ENCODE results near the gene KRT27.

The KRT27 gene

DNA sequence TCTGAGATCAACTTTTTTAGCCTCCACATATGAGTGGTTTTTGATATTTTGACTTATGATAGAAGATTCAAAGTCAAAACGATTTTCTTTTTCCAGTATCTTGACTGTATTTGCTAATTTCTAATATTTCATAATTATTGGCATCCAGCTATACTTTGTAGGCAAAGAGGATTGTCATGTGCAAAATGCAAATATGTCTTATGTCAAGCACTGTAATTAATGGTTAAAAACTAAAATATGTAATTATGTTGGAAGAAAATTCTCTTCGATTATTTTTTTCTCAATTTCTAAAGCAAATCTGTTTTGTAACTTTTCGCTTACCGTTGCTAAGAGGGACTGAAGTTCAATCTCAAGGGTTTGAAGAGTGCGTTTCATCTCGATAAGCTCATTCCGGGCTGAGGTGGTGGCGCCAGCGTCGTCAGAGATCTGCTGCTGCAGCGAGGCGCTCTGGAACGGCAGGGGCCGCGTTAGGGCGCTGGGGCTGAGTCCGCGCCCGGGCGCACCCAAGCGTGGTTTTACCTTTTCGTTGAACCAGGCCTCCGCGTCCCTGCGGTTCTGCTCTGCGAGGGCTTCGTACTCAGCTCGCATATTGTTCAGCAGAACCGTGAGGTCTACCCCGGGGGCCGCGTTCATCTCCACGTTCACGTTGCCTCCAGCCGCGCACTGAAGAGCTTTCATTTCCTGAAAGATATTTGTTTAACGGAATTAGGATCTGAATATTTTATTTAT, 3.0 kb downstream of the KRT27 start:
- no peaks in the 10 kb centered on the region for H3K36me3 ChIP-seq (ENCODE audit: insufficient read depth, low read depth, low read length)
- H3K27me3 ChIP-seq (ENCODE audit: insufficient read depth, low read length) = peaks cover 19% of the 10 kb centered on the region
- H3K9me3 ChIP-seq (ENCODE audit: insufficient read depth, low read depth, low read length) = no peaks in the 10 kb centered on the region
- H3K27ac ChIP-seq (ENCODE audit: low read length) = no peak overlapping the region
- H3K9ac ChIP-seq (ENCODE audit: low read depth, low read length) = no peak overlapping the region
- no peaks in the 10 kb centered on the region for H3K4me1 ChIP-seq (ENCODE audit: insufficient read depth, low read length)
- no peak overlapping the region for H3K4me3 ChIP-seq (ENCODE audit: low read length)

DNA sequence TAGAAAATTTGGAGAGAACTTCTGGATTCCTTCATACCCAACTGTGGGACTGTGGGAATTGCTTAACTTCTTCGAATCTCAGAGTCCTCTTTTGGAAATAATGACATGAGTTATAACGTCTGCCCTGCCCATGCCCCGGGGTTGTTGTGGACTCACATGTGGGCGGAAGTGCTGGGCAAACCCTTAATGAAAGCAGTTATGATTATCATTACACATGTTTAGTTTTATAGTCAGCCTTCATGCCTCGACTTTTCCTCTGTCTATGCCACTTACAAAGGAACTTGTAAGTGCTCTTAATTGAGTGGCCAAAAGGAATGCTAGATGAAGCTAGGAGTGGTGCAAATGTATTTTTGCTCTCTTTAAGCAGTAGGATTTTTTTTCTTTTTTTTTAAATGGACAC, 3.9 kb downstream of the KRT27 start:
- Histone ChIP-seq H3K27me3 (ENCODE audit: insufficient read depth, low read length) (peaks cover 19% of the 10 kb centered on the region), H3K4me3 (ENCODE audit: low read length) (no peak overlapping the region), H3K27ac (ENCODE audit: low read length) (no peak overlapping the region), H3K9me3 (ENCODE audit: insufficient read depth, low read depth, low read length) (no peaks in the 10 kb centered on the region), H3K4me1 (ENCODE audit: insufficient read depth, low read length) (no peaks in the 10 kb centered on the region), H3K9ac (ENCODE audit: low read depth, low read length) (no peak overlapping the region), H3K36me3 (ENCODE audit: insufficient read depth, low read depth, low read length) (no peaks in the 10 kb centered on the region)

DNA sequence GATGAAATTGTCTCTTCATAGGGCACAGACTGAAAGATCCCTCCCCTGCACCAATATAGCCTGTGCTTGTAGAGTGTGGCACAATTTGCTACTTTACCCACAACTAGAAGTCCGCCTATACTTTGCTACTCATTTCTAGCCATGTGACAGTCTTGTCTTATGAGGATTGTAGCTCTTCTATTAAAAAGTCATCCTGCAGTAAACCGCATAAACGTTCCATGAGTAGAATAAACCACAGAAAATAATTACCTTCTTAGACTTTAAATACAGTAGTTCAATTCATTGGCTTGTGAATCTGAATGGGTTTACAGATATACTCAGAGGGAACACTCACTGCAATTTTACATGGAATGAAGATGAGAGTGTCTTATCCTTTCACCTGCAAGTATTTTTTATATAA, 4.4 kb downstream of the KRT27 start:
- H3K4me3 ChIP-seq (ENCODE audit: low read length) = no peak overlapping the region
- H3K27me3 ChIP-seq (ENCODE audit: insufficient read depth, low read length) = peaks cover 19% of the 10 kb centered on the region
- H3K4me1 ChIP-seq (ENCODE audit: insufficient read depth, low read length) = no peaks in the 10 kb centered on the region
- H3K9ac ChIP-seq (ENCODE audit: low read depth, low read length) = no peak overlapping the region
- H3K27ac ChIP-seq (ENCODE audit: low read length) = no peak overlapping the region
- no peaks in the 10 kb centered on the region for H3K36me3 ChIP-seq (ENCODE audit: insufficient read depth, low read depth, low read length)
- H3K9me3 ChIP-seq (ENCODE audit: insufficient read depth, low read depth, low read length) = no peaks in the 10 kb centered on the region

DNA sequence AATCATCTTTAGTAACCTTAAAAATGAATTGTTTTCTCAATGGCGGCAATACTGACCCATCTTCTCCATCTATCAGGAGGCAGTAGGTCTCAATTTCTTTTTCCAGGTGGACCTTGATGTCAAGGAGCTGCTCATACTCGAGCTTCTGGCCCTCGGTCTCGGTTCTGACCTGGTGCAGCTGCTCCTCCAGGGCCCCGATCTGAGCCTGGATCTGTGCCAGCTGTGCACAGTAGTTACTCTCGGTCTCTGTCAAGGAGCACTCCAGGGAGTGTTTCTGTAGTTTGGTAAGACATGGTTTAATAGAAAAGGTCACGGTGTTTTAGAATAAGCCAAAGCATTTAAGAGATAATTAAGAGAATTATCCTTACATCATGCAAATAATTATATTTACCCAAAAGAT, 4.9 kb downstream of the KRT27 start:
- peaks cover 19% of the 10 kb centered on the region for H3K27me3 ChIP-seq (ENCODE audit: insufficient read depth, low read length)
- no peak overlapping the region for H3K4me3 ChIP-seq (ENCODE audit: low read length)
- H3K9ac ChIP-seq (ENCODE audit: low read depth, low read length) = no peak overlapping the region
- no peak overlapping the region for H3K27ac ChIP-seq (ENCODE audit: low read length)
- H3K36me3 ChIP-seq (ENCODE audit: insufficient read depth, low read depth, low read length) = no peaks in the 10 kb centered on the region
- no peaks in the 10 kb centered on the region for H3K9me3 ChIP-seq (ENCODE audit: insufficient read depth, low read depth, low read length)
- H3K4me1 ChIP-seq (ENCODE audit: insufficient read depth, low read length) = no peaks in the 10 kb centered on the region

- no peak overlapping the region for H3K4me3 ChIP-seq (ENCODE audit: low read length)
- H3K27me3 ChIP-seq (ENCODE audit: insufficient read depth, low read length) = peaks cover 19% of the 10 kb centered on the region
- H3K9me3 ChIP-seq (ENCODE audit: insufficient read depth, low read depth, low read length) = no peaks in the 10 kb centered on the region
- no peaks in the 10 kb centered on the region for H3K36me3 ChIP-seq (ENCODE audit: insufficient read depth, low read depth, low read length)
- H3K4me1 ChIP-seq (ENCODE audit: insufficient read depth, low read length) = no peaks in the 10 kb centered on the region
- H3K9ac ChIP-seq (ENCODE audit: low read depth, low read length) = no peak overlapping the region
- H3K27ac ChIP-seq (ENCODE audit: low read length) = no peak overlapping the region
These were observed 6.4 kb downstream of the KRT27 start for GRCh38 chr17:40775945-40776344.

DNA sequence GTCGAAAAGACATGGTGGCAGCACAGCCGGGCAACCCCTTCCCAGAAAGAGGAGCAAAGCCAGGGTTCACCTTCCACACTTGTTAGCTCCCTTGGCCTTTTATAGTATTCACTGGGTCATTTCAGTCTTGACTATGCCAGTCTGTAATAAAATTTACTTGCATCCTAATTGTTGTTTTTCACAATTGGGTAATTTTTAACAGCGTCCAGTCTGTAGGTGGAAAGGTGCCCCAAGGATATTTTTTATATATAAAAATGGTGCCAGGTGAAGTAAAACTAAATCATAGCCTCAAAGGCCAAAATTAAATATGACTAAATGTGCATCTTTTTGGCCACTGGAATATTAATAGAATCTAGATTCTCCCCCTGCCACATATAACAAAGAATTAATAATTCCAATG, 10.2 kb downstream of the KRT27 start, which contains the start of gene KRT26:
KRT26 (minus strand) TSS at position 101 of the 400 bp plus-strand sequence; CDS start at position 13, 88 bp downstream.
- Histone ChIP-seq H3K27ac (ENCODE audit: low read length) (no peak within 1 kb of the TSS), H3K9me3 (ENCODE audit: insufficient read depth, low read depth, low read length) (no peaks in the 10 kb centered on the region), H3K27me3 (ENCODE audit: insufficient read depth, low read length) (no peaks in the 10 kb centered on the region; the same call in 1 of the 2 replicates), H3K36me3 (ENCODE audit: insufficient read depth, low read depth, low read length) (no peaks in the 10 kb centered on the region), H3K9ac (ENCODE audit: low read depth, low read length) (no peak within 1 kb of the TSS), H3K4me1 (ENCODE audit: insufficient read depth, low read length) (no peaks in the 10 kb centered on the region), H3K4me3 (ENCODE audit: low read length) (no peak within 1 kb of the TSS)

GRCh38 chr17:40765657-40766056, 16.7 kb downstream of the KRT27 start:
- Histone ChIP-seq H3K36me3 (ENCODE audit: insufficient read depth, low read depth, low read length) (no peaks in the 10 kb centered on the region), H3K4me3 (ENCODE audit: low read length) (no peak overlapping the region), H3K27me3 (ENCODE audit: insufficient read depth, low read length) (no peaks in the 10 kb centered on the region), H3K4me1 (ENCODE audit: insufficient read depth, low read length) (no peaks in the 10 kb centered on the region), H3K9me3 (ENCODE audit: insufficient read depth, low read depth, low read length) (peaks cover 36% of the 10 kb centered on the region; the same call in 1 of the 2 replicates), H3K27ac (ENCODE audit: low read length) (no peak overlapping the region), H3K9ac (ENCODE audit: low read depth, low read length) (no peak overlapping the region)

DNA sequence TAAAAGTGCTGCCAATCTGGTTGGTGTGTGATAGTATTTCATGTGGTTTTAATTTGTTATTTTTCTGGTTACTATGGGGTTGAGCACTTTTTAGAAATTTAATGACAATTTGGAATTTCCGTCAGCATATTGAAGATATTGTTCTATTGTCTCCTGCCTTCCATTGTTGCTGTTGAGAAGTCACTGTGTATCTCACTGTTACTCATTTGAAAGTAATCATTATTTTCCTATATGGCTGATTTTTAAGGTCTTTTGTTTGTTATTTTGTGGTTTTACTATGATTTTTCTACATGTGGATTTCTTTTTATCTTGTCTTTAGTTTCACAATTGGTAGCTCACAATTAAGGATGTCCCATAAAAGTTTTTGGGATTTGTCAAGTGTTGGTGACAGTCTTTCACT, 18.6 kb downstream of the KRT27 start:
- peaks cover 44% of the 10 kb centered on the region; the same call in 1 of the 2 replicates for H3K9me3 ChIP-seq (ENCODE audit: insufficient read depth, low read depth, low read length)
- no peaks in the 10 kb centered on the region for H3K27me3 ChIP-seq (ENCODE audit: insufficient read depth, low read length)
- no peaks in the 10 kb centered on the region for H3K4me1 ChIP-seq (ENCODE audit: insufficient read depth, low read length)
- no peak overlapping the region for H3K4me3 ChIP-seq (ENCODE audit: low read length)
- no peak overlapping the region for H3K9ac ChIP-seq (ENCODE audit: low read depth, low read length)
- H3K27ac ChIP-seq (ENCODE audit: low read length) = no peak overlapping the region
- H3K36me3 ChIP-seq (ENCODE audit: insufficient read depth, low read depth, low read length) = no peaks in the 10 kb centered on the region

DNA sequence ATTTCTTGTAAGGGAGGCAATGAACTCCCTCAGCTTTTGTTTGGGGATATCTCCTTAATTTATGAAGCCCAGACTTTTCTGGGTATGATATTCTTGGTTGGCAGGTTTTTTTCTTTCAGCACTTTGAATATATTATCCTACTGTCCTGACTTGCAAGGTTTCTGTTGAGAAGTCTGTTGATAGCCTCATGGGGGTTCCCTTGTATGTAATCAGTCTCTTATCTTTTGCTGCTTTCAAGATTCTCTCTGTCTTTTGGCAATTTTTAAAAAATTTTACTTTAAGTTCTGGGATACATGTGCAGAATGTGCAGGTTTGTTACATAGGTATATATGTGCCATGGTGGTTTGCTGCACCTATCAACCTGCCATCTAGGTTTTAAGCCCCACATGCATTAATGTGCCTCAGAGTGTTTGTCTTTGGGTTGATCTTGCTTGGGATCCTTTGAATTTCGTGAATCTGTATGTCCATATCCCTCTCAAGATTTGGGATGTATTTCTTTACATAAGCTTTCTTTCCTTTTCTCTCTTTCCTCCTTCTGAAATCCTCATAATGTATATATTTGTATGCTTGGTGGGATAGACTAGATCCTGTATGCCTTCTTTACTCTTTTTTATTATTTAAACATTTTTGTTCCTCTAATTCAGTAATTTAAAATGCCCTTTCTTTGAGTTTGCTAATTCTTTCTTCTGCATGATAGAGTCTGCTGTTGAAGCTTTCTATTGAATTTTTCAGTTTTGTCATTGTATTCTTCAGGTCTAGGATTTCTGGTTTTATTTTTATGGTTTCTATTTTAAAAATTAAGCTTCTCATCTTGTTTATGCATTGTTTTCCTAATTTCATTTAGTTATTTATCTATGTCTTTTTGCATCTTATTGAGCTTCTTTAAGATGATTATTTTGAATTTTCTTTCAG, 22.0 kb downstream of the KRT27 start:
- Histone ChIP-seq H3K4me3 (ENCODE audit: low read length) (no peak overlapping the region), H3K36me3 (ENCODE audit: insufficient read depth, low read depth, low read length) (no peaks in the 10 kb centered on the region), H3K27me3 (ENCODE audit: insufficient read depth, low read length) (0 out of 2 replicates have a peak, but pooled peaks cover under 1% of the 10 kb centered on the region), H3K9me3 (ENCODE audit: insufficient read depth, low read depth, low read length) (peaks cover 44% of the 10 kb centered on the region; the same call in 1 of the 2 replicates), H3K9ac (ENCODE audit: low read depth, low read length) (no peak overlapping the region), H3K4me1 (ENCODE audit: insufficient read depth, low read length) (no peaks in the 10 kb centered on the region), H3K27ac (ENCODE audit: low read length) (no peak overlapping the region)

DNA sequence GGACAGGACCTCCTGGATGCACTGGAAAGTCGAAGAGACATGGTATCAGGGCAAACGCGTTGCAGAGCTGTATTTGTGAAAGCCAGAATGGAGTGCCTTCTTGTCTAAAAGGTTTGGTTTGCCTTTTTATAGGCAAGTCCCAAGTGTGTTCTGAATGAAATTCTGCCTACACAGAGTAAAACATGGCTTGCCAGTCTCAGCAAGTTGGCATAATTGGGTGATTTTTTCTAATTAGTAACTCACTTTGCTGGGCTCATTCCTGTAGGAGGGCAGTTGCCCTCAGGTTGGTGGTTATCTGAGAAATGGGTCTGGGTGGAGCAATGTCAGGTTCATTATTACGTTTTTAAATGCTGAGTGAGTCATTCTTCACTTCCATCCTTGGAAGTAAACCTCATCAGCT, 27.1 kb downstream of the KRT27 start, which contains the start of gene KRT25:
KRT25 (minus strand) TSS at position 101 of the 400 bp plus-strand sequence; CDS start at position 41, 60 bp downstream.
- Histone ChIP-seq H3K27me3 (ENCODE audit: insufficient read depth, low read length) (peaks cover 5% of the 10 kb centered on the region; the same call in 1 of the 2 replicates), H3K9ac (ENCODE audit: low read depth, low read length) (no peak within 1 kb of the TSS), H3K4me1 (ENCODE audit: insufficient read depth, low read length) (no peaks in the 10 kb centered on the region), H3K27ac (ENCODE audit: low read length) (no peak within 1 kb of the TSS), H3K4me3 (ENCODE audit: low read length) (no peak within 1 kb of the TSS), H3K9me3 (ENCODE audit: insufficient read depth, low read depth, low read length) (peaks cover 4% of the 10 kb centered on the region; the same call in 1 of the 2 replicates), H3K36me3 (ENCODE audit: insufficient read depth, low read depth, low read length) (no peaks in the 10 kb centered on the region)

GRCh38 chr17:40753804-40754203, 28.5 kb downstream of the KRT27 start:
- Histone ChIP-seq H3K9me3 (ENCODE audit: insufficient read depth, low read depth, low read length) (no peaks in the 10 kb centered on the region), H3K9ac (ENCODE audit: low read depth, low read length) (no peak overlapping the region), H3K27me3 (ENCODE audit: insufficient read depth, low read length) (peaks cover 5% of the 10 kb centered on the region; the same call in 1 of the 2 replicates), H3K27ac (ENCODE audit: low read length) (no peak overlapping the region), H3K36me3 (ENCODE audit: insufficient read depth, low read depth, low read length) (no peaks in the 10 kb centered on the region), H3K4me1 (ENCODE audit: insufficient read depth, low read length) (no peaks in the 10 kb centered on the region), H3K4me3 (ENCODE audit: low read length) (no peak overlapping the region)
